HCT116 (cell line): Measurements from ENCODE around the gene WDR83. TPM values are rescaled to one million over a fixed set of nuclear protein-coding genes. Genes with fewer than 3 reads are reported as not detected.
"Not testable (repeated sequence)": the region's sequence is repeated elsewhere in the genome, so short reads cannot be mapped to it uniquely, and the experiment has no call there.

Experiments
- ATAC-seq: fragments of 200-7000 bp; cut with Tn5 transposase; 2 replicates; pipeline ENCODE4 v1.9.1; 2020; ENCODE audit warnings: mild to moderate bottlenecking, moderate library complexity
- BruUV-seq: library from RNA; stranded (reverse); fragments of 400-500 nt; replicated peaks from 2 replicates; lab custom pipeline; 2021; lab: Mats Ljungman, UMichigan
- CTCF ChIA-PET: fragments of 300-600 bp; sonication (Branson Sonifier 250); formaldehyde crosslinking; loops from one replicate; lab custom pipeline; 2021; ENCODE audit warnings: antibody characterized with exemption; lab: Charles Lee
- POLR2A ChIA-PET: fragments of 300-600, 350-600 bp; sonication (Branson Sonifier 250); formaldehyde crosslinking; loops from one replicate; lab custom pipeline; 2021; ENCODE audit warnings: antibody characterized with exemption; lab: Charles Lee
- RAD21 ChIA-PET, 2 experiments: fragments of 300-600 bp; sonication (Branson Sonifier 250); formaldehyde crosslinking; loops; one replicate each; lab custom pipeline; 2023; ENCODE audit warnings: low total read pairs in 2 of 2; ENCODE audit not compliant: uncharacterized antibody in 2 of 2, unreplicated experiment in 2 of 2, low non-redundant PET in 1 of 2; lab: Charles Lee
- DNase-seq: peaks from one replicate; pipeline ENCODE4 v3.0.0-alpha.2; 2010; ENCODE audit warnings: low read depth, low spot score
- H2AFZ ChIP-seq: fragments of 200-600 bp; shearing (Covaris generic), sonication (generic); 2 replicates; pipeline ENCODE4 v1.6.1; 2017; ENCODE audit warnings: low read depth, mixed run types, mixed read lengths, antibody characterized with exemption, low read length; ENCODE audit not compliant: poor library complexity, severe bottlenecking
- H3K27ac ChIP-seq: 2 replicates; pipeline ENCODE4 v1.5.1; 2012; ENCODE audit warnings: low read depth, low read length
- H3K27me3 ChIP-seq: fragments of 200-600 bp; sonication (generic); 2 replicates; pipeline ENCODE4 v1.6.1; 2016; ENCODE audit warnings: mixed run types, low read length, mixed read lengths; ENCODE audit not compliant: insufficient read depth
- H3K36me3 ChIP-seq, 2 experiments: fragments of 200-500 bp in 1 of 2; fragments of 200-600 bp in 1 of 2; sonication (Bioruptor generic) in 1 of 2; sonication (generic) in 1 of 2; 2 replicates each; pipeline versions ENCODE4 v1.5.1 to v1.6.1; 2014 to 2016; ENCODE audit warnings: low read length in 2 of 2, inconsistent platforms in 1 of 2, mixed read lengths in 1 of 2, mixed run types in 1 of 2; ENCODE audit not compliant: insufficient read depth in 2 of 2, control insufficient read depth in 1 of 2
- H3K4me1 ChIP-seq, 2 experiments: fragments of 200-600 bp in 1 of 2; sonication (generic) in 1 of 2; 2 replicates each; pipeline versions ENCODE4 v1.5.1 to v1.6.1; 2012 to 2017; ENCODE audit warnings: low read length in 2 of 2, inconsistent platforms in 1 of 2, mild to moderate bottlenecking in 1 of 2, mixed read lengths in 1 of 2, mixed run types in 1 of 2, moderate library complexity in 1 of 2; ENCODE audit not compliant: insufficient read depth in 2 of 2, control insufficient read depth in 1 of 2
- H3K4me2 ChIP-seq: fragments of 200-600 bp; sonication (generic); 2 replicates; pipeline ENCODE4 v1.6.1; 2017; ENCODE audit warnings: mixed run types, low read length, mixed read lengths
- H3K4me3 ChIP-seq, 2 experiments: fragments of 200-600 bp in 1 of 2; sonication (generic) in 1 of 2; replicated peaks in 1 of 2; 2 replicates each; pipeline ENCODE4 v1.5.1; 2011 to 2016; ENCODE audit warnings: low read length in 2 of 2, control low read depth in 1 of 2, low read depth in 1 of 2, mild to moderate bottlenecking in 1 of 2, mixed read lengths in 1 of 2, mixed run types in 1 of 2
- H3K79me2 ChIP-seq: fragments of 200-600 bp; sonication (generic); 2 replicates; pipeline ENCODE4 v1.6.1; 2017; ENCODE audit warnings: mild to moderate bottlenecking, mixed run types, low read length, moderate library complexity, mixed read lengths; ENCODE audit not compliant: insufficient read depth
- H3K9ac ChIP-seq: fragments of 200-600 bp; sonication (generic); 2 replicates; pipeline ENCODE4 v1.6.1; 2016; ENCODE audit warnings: low read length, mixed read lengths
- H3K9me2 ChIP-seq: fragments of 200-600 bp; sonication (generic), shearing (Covaris generic); 2 replicates; pipeline ENCODE4 v1.6.1; 2017; ENCODE audit warnings: mixed run types, mild to moderate bottlenecking, moderate library complexity; ENCODE audit not compliant: insufficient read depth
- H3K9me3 ChIP-seq, 2 experiments: fragments of 200-500 bp in 1 of 2; fragments of 200-600 bp in 1 of 2; sonication (Bioruptor generic) in 1 of 2; sonication (generic) in 1 of 2; 2 replicates each; pipeline ENCODE4 v1.6.1; 2014 to 2017; ENCODE audit warnings: low read length in 2 of 2, mixed read lengths in 2 of 2, inconsistent platforms in 1 of 2, low read depth in 1 of 2, mild to moderate bottlenecking in 1 of 2, mixed run types in 1 of 2, moderate library complexity in 1 of 2; ENCODE audit not compliant: control insufficient read depth in 1 of 2, insufficient read depth in 1 of 2
- H4K20me1 ChIP-seq: fragments of 200-600 bp; sonication (generic), shearing (Covaris generic); 2 replicates; pipeline ENCODE4 v1.6.1; 2017; ENCODE audit warnings: mixed run types, mild to moderate bottlenecking, moderate library complexity; ENCODE audit not compliant: insufficient read depth
- ATF3 ChIP-seq: IDR thresholded peaks from 2 replicates; pipeline ENCODE4 v1.6.1; 2012
- CEBPB ChIP-seq: IDR thresholded peaks from 2 replicates; pipeline ENCODE4 v1.6.1; 2012; ENCODE audit warnings: low read depth
- JUND ChIP-seq: IDR thresholded peaks from 2 replicates; pipeline ENCODE4 v1.6.1; 2012
- MAX ChIP-seq: IDR thresholded peaks from 2 replicates; pipeline ENCODE4 v1.6.1; 2012
- SIN3A ChIP-seq: IDR thresholded peaks from 2 replicates; pipeline ENCODE4 v1.6.1; 2012; ENCODE audit warnings: low read depth
- SP1 ChIP-seq: IDR thresholded peaks from 2 replicates; pipeline ENCODE4 v1.6.1; 2012; ENCODE audit warnings: low read depth
- YY1 ChIP-seq: IDR thresholded peaks from 2 replicates; pipeline ENCODE4 v1.6.1; 2011; ENCODE audit warnings: low read length, low read depth, moderate library complexity, mild to moderate bottlenecking; ENCODE audit not compliant: insufficient replicate concordance; ENCODE audit errors: extremely low read depth
- ZFX ChIP-seq: fragments of 450-650 bp; IDR thresholded peaks from 2 replicates; pipeline ENCODE4 v1.6.1; 2017
- intact Hi-C: fragments of 100-400 bp; cut with micrococcal nuclease; formaldehyde crosslinking; loops from 2 replicates; pipeline ENCODE4 v1.10.0; 2022
- total RNA-seq: library from RNA; stranded (reverse); gene quantifications from one replicate; pipeline ENCODE4 v1.2.1, GENCODE V29; 2021; ENCODE audit not compliant: unreplicated experiment

WDR83 gene
- total RNA-seq, 1 experiment from 2014 or later = 20.1 TPM

- DNase-seq, H3K4me3 ChIP-seq, H3K79me2 ChIP-seq, POLR2A ChIA-PET, H3K9me2 ChIP-seq, CTCF ChIA-PET, BruUV-seq, ATAC-seq, H3K27ac ChIP-seq, H3K36me3 ChIP-seq, H2AFZ ChIP-seq, H3K9me3 ChIP-seq, H3K27me3 ChIP-seq, H3K4me2 ChIP-seq, intact Hi-C loops, H3K9ac ChIP-seq, H4K20me1 ChIP-seq, H3K4me1 ChIP-seq, RAD21 ChIA-PET: not testable (repeated sequence)
Observed at GRCh38 chr19:12643716-12644115, 22.9 kb upstream of the WDR83 start.

GRCh38 chr19:12646551-12646950, 20.1 kb upstream of the WDR83 start:
- no peak overlapping the region for H3K4me2 ChIP-seq
- no peak for ATAC-seq
- H3K27me3 ChIP-seq = no peaks in the 10 kb centered on the region
- no peaks in the 10 kb centered on the region for H3K4me1 ChIP-seq
- no peaks in the 10 kb centered on the region for H3K9me2 ChIP-seq
- no peak overlapping the region for H3K4me3 ChIP-seq
- no peak for DNase-seq
- no peak for TF ChIP-seq ATF3
- no peak for TF ChIP-seq MAX
- no peak for TF ChIP-seq ZFX
- TF ChIP-seq CEBPB = no peak
- no peak for TF ChIP-seq YY1
- no peak for TF ChIP-seq JUND
- TF ChIP-seq SP1 = no peak
- no peak for TF ChIP-seq SIN3A
- no peaks in the 10 kb centered on the region; a peak in 1 of 4 replicates for H3K9me3 ChIP-seq
- no peak overlapping the region for H2AFZ ChIP-seq
- H3K79me2 ChIP-seq = no peaks in the 10 kb centered on the region
- no peak overlapping the region for H3K9ac ChIP-seq
- H4K20me1 ChIP-seq = no peaks in the 10 kb centered on the region
- H3K27ac ChIP-seq = no peak overlapping the region
- ChIA-PET POLR2A (no interaction called here), CTCF (no interaction called here), RAD21 (no interaction called here)
- intact Hi-C loops = no loop called here
- H3K36me3 ChIP-seq = no peaks in the 10 kb centered on the region
- no TSS peak for BruUV-seq
